Measurements from ENCODE around the gene UNKL.
"Not testable (repeated sequence)": the region's sequence is repeated elsewhere in the genome, so short reads cannot be mapped to it uniquely, and the experiment has no call there.

Gene UNKL

DNA sequence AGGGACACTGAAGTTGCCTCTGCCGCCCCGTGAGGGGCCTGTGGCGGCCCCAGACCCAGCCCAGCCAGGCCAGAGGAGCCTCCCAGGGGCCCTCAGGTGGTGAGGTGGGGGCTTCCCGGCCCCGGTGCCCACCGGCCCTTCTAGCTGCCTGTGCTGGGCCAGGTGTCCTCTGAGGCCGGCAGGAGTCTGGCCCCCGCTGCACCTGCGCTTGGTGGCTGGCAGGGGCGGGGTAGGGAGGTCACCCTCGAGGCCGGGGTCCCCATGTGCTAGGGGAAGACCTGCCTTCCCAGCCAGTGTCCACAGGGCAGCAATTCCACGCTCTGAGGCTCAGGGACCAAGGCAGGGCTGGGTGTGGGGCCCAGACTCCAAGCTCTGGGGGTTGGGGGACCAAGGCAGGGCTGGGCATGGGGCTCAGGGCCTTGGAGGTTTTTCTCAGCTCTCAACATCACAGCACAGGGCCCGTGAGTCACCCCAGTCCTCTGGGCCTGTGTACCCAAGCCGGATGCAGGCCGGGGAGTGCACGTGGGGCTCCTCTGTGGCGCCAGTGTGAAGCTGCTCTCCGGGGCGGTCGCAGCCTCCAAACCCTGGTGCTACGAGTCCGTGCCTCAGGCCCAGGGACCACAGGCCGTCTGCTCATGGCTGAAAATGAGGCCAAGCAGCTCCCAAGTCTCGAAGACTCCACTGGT lies 31.2 kb upstream of the UNKL start:
- DNase-seq: no peak

DNA sequence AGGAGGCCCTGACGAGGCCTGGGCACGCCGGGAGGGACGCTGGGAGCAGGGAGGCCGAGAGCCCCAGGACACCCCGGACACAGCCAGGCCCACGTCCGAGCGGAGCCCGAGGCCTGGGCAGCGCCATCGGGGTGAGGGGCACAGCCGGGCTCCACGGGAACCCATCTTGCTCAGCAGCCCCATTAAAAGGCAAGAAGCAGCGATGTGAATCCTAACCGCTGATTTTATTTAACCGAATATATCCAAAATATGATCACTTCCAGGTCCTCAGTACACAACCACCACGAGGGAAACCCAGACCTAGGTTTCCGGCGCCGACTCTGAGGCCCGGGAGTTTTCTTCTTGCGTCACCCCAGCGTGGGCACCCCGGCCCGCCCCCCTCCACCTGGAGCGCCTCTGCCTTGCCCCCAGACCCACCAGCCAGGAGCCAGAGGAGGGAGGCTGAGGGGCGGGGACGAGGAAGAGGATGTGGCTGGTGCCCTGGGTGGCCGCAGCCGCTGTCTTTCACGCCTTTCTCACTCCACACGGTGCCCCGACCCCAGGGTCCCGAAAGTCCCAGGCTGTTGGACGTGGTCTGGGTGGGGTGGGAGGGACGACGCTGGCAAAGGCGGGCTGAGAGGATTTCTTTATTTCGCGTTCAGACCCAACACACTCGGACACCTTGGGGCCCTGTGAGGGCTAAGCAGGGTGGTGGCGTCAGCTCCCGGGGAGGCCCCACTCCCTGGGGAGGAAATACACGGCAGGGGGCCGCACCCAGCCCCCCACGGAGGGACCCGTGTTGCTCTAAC lies 30.4 kb upstream of the UNKL start:
- no peak for DNase-seq

DNA sequence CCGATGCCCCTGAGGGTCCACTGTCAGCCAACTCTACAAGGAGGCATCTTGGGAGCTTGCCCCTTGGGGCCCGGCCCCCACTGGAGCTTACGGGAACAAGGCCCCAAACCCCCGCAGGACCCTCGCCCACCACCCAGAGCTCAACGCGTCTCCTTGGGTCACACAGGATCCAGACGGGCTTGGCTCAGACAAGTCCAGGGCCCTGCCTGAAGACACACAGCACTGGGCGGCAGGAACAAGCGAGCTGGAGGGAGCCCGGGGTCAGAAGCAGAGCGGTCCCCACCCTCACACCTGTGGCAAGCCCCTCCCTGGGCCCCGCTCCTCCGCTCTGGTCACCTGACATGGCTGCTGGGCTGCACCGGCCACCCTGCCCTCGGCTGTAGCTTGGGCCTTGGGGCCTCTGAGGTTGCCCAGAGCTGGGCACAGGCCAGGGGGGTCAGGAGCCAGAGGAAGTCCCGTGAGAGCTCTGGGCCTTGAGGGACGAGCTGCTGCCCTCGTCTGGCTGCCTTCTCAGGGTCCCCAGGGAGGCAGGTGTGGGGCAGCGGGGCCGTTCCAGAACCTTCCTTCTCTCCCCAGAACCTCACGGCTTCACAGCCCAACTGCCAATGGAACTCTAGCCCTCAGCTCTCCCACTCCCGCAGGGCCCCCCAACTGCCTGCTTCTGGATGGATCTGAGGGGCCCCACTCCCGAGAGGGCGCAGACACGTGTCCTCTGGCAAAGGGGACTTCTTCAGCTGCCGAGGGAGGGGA lies 29.7 kb upstream of the UNKL start, which contains the start of gene CCDC154:
CCDC154 (minus strand) TSS at position 577 of the 750 bp plus-strand sequence; CDS start at position 343, 234 bp downstream.
- no peak for DNase-seq

DNA sequence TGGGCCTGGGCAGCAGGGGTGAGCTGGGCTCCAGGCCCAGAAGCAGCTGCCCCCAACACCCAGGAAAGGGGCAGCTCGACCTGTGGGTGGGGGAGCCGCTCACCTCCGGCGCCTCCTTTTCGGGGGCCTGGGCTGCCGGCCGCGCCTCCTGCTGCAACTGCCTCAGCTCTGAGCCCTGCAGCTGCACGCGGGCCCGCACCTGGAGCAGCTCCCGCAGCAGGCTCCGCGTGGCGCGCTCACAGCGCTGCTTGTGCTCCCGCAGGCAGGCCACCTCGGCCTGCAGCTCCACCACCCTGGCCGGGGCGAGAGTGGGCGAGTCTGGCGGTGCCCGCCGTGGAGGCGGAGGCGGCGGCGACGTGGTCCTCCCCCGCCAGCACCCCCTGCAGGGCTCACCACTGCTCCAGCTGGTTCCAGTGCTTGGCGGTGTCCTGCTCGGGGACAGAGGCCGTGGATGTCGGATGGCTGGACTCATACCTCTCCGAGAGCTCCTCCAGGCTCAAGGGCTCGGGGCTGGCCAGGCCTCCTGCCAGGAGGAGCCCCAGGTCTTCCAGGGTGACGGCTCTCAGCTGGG lies 29.0 kb upstream of the UNKL start:
- no peak for DNase-seq

DNA sequence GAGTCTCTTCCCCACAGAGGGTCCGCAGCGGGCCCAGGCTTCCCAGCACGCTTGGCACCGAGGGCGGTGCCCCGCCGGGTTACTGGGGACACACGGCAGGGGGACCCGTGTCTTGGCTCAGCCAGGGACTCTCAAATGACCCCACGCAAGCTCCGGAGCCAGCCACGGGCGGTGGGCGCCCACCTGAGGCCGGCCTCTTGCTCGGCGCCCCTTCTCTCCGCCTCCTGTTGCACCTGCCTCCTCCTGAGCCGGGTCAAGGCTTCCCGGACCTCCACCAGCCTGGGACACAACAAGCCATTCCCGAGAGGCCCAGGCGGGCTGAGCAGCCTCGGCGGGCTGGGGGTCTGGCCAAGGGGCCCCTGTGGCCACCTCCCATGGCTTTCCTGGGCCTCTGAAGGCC lies 28.2 kb upstream of the UNKL start:
- no peak for DNase-seq

DNA sequence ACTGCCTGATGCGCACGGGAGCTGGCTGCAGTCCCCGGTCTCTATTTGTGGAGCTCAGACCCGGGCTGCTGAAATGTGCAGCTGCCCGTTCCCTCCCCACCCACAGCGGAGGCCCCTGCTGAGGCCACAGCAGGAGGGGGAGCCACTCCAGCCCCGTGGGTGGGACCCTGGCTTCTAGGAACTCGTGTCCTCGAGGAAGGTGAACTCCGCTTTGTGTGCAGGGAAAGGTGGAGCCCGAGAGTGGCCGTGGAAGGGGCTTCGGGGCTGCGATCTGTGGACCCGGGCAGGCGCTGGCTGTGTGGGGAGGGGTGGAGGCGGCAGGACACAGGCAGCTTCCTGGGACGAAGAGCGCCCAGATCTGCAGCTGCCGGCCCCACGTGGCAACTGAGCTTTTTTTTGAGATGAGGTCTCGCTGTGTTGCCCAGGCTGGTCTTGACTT lies 26.9 kb upstream of the UNKL start:
- DNase-seq: no peak

DNA sequence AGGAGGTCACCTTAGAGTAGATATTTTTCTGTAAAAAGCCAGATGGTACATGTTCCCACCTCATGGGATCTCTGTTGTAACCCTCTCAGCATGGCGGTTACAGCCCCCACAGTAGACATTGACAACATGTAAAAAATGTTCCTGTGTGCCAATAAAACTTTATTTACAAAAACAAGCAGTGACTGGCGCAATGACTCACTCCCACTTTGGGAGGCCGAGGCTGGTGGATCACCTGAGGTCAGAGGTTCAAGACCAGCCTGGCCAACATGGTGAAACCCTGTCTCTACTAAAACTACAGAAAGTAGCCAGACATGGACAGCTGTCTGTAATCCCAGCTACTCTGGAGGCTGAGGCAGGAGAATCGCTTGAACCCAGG lies 25.2 kb upstream of the UNKL start:
- DNase-seq: not testable (repeated sequence)

DNA sequence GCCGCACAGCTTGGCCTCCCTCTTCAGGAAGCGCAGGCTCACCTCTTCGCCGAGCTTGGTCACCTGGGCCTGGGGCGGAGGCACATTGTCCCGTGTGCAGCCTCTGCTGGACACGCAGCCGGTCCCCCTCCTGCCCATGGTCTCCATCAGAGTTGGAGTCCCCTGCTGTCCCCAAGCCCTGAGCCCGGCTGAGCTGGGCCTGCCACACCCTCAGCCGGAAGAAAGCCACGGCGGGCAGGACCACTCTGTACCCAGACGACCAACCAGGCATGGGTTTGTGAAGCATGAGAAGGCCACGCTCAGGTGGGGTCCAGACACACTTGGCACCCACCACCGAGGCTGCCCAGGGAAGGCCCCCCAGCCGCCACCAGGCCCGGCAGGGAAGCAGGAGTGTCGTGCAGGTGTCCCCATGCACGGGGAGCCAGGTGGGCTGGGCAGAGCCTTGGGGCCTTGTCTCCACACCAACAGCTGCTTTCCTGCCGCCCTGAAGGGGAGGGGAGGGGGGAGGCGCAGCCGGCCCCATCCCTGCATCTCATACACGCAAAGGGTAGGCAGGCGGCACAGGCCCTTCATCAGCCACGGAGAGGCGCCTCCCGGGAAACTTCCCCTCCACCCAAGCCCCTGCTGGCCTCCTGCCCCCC lies 24.7 kb upstream of the UNKL start:
- DNase-seq: no peak

DNA sequence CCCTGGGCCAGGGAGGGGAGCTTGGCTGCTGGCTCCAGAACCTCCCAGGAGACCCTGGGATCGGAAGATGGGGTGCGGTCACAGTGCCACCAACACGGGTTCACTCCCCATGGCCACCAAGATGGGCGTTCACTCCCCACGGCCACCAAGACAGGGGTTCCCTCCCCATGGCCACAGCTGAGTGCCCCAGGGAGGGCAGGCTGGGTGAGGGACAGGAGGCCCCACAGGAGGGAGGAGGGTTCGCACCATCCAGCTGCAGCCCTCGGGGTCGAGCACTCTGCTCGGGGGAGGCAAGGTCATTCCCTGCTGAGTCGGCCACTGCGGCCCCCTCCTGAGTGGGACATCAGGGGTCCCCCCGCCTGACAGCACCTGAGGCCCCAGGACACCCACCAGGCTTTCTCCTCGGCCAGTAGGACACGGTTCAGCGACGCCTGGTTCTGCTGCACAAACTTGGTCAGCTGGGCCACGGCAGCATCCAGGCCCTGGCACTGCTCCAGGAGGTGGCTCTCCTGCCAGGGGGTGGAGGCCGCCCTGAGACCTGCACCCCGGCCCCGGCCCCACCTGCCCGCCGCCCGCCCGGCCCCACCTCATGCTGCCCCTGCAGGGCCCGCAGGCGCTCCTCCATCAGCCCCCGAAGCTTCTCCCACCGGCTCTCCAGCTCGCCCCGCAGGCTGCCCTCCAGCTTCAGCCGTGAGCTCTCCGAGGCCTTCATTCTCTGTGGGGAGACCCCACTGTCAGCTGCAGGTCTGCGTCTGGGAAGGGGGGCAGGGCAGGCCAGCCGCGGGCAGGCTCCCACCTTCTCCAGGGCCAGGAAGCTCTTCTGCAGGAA lies 23.9 kb upstream of the UNKL start:
- DNase-seq: no peak

DNA sequence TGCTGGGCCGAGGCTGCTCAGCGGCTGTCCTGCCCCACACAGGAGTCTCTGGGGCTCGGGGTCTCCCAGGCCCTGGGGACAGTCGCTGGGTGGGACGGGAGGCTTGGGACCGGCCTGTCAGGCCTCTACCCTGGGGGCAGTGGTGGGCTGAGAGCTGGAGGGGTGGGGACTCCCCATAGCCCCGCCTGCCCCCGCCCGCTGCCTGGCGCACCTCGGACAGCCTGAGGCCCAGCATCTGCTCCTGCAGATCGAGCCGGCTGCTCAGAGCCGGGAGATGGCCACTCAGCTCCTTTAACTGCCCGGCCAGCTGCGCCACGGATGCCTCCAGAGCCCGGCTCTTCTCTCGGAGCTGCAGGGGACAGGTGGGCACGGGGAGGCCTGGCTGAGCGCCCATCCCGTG lies 23.1 kb upstream of the UNKL start:
- no peak for DNase-seq

DNA sequence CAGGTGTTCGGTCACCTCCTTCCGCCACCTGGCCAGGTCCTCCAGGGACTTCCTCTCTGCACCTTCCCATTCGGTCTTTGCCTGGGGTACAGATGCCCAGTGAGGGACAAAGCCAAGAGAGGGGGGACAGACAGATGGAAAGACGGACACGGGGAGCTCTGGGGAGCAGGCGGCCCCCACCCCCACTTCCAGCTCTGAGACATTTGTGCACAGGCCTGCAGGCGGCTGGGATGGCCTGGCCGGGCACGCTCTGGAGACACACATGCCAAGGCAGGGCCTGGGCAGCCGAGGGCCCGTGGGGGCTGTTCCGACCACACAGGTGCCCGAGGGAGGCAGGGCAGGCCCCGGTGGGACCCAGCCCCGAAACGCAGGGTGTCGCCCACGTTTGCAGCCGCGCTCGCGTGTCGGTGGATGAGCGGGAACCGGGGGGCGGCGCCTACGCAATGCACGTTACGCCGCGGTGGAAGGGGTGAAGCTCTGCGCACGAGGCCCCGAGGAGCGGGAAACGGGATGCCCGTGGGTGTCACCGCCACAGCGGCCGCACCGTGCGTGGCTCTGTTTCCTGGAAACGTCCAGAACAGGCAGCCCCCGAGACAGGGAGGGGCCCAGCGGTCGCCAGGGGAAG lies 22.3 kb upstream of the UNKL start:
- no peak for DNase-seq

DNA sequence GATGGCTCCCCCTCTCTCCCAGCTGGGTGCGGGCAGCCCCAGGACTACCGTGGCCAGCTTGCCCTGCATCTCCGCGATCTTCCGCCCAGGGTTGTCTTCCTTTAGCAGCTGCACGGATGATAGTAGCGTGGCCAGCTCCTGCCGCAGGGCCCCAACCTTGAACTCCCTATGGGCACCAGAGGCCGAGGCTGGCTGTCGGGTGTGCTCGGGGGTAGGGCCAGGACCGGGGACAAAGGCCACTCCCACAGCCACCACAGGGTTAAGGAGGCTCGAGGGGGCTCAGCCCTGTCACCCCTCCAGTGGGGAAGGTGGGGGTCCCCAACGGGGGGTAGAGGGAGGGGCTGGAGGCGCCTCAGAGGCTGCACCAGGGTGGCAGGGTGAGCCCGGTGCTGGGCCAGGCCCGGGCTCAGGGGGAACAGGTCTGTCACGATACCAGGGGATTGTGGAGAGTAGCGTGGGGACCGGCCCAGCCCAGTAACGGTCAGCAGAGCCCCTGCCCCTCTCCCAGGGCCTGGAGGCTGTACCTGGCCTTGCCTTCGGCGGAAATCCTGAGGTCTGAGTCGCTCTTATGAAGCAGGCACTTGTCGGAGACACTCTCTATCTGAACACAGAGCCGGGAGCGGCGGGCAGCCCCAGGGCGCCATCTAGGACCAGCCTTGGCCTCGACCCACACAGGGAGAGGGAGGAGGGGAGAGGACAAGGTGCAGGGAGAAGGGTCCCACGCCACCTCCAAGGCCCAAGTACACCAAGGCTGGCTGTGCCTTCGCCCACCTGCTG lies 21.6 kb upstream of the UNKL start:
- no peak for DNase-seq

DNA sequence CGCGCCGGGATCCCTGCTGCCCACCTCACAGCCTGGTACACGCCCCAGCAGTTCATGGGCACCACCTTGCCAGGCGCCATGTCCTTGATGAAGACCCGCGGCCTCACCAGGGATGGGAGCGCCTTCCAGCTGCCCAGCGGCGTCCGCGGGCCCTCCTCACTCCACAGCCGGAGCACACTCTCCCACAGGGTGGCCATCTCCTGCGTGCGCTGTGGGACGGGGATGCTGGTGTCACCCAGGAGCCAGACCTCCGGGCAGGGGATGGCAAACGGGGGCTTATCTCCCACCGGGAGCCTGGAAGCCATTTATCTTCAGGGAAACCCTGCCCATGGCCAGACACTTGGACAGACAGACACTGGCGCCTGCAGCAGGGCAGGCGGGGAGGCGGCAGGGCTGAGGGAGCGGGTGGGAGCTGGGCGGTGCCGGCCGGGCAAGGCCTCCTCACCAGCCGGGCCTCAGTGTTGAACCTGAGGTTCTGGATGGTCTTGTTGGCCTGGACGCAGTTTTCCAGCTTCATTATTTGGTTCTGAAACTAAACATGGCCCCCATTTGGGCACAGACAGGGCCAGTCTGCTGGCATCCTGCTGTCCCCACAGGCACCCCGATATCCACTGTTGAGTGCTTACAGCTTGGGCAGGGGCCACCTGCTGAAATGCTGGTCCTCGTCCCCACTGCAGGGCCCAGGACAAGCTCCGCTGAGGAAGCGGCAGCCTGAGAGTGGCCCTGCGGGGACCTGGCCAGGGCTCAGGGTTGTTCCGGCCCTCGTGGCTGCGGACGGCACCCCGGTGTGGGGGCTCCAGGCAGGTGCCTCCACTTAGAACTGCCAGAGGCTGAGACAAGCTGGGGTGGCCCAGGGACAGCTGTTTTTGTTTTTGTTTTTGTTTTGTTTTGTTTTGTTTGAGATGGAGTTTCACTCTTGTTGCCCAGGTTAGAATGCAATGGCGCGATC lies 20.4 kb upstream of the UNKL start:
- no peak for DNase-seq

DNA sequence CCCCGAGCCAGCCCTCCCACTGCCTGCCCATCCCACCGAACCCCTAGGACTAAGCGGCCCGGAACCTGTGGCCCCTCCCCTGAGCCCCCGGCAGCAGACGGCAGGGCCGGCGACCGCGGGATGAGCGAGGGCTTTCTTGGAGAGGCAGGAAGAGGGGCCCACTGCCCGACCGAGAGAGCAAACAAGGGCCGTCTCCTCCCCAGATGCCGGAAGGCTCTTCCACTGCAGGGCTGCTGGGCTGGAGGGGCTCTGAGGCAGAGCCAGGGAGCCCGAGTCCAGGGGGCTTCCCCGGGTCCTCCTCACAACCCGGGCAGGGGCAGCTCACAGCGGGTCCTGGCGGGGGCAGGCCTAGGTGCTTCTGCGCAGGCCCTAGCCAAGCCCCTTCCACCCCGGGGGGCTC lies 19.3 kb upstream of the UNKL start:
- DNase-seq: no peak

DNA sequence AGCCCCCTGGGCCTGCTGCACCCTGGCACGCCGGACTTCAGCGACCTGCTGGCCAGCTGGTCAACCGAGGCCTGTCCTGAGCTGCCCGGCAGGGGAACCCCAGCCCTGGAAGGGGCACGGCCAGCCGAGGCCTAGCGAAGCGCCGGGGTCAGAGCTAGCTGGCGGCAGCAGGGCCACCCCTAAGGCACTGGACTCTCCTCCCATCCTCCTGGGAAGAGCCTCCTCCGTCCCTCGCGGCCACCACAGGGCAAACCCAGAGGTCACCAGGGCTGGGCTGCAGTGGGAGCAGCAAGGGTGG lies 18.7 kb upstream of the UNKL start:
- DNase-seq: no peak

DNA sequence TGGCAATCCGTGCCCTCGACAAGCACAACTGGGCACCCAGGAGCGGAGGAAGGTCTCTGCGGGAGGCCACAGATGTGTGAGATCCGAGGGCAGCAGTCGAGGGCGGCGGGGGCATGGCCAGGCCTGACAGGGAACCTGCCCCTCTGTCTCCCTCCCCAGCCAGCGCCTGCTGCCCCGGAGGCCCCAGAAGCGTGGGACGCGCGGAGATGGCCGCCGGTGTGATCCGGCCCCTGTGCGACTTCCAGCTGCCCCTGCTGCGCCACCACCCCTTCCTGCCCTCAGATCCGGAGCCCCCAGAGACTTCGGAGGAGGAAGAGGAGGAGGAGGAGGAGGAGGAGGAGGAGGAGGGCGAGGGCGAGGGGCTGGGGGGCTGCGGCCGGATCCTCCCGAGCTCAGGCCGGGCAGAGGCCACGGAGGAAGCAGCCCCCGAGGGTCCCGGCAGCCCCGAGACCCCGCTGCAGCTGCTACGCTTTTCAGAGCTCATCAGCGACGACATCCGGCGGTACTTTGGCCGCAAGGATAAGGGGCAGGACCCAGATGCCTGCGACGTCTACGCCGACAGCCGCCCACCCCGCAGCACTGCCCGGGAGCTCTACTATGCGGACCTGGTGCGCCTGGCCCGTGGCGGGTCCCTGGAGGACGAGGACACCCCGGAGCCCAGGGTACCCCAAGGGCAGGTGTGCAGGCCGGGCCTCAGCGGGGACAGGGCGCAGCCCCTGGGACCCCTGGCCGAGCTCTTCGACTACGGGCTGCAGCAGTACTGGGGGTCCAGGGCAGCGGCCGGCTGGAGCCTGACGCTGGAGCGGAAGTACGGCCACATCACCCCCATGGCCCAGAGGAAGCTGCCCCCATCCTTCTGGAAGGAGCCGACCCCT lies 18.1 kb upstream of the UNKL start:
- no peak for DNase-seq
